Glutamatergic neuron (in vitro differentiated cells): ENCODE data around the gene XYLT1. TPM values are rescaled to one million over a fixed set of nuclear protein-coding genes. Genes with fewer than 3 reads are reported as not detected.

ENCODE experiments used
- DNase-seq: peaks from one replicate; pipeline ENCODE4 v3.0.0; 2022
- H3K27ac Mint-ChIP-seq: one replicate; pipeline ENCODE4 v1.8.0; 2020; ENCODE audit warnings: mild to moderate bottlenecking, mixed read lengths, inconsistent platforms; ENCODE audit not compliant: unreplicated experiment
- H3K27me3 Mint-ChIP-seq: one replicate; pipeline ENCODE4 v1.8.0; 2020; ENCODE audit warnings: mild to moderate bottlenecking, moderate library complexity, mixed read lengths, inconsistent platforms; ENCODE audit not compliant: unreplicated experiment
- H3K36me3 Mint-ChIP-seq: one replicate; pipeline ENCODE4 v1.8.0; 2020; ENCODE audit warnings: mild to moderate bottlenecking, mixed read lengths, inconsistent platforms; ENCODE audit not compliant: unreplicated experiment
- H3K4me1 Mint-ChIP-seq: one replicate; pipeline ENCODE4 v1.8.0; 2020; ENCODE audit warnings: mild to moderate bottlenecking, low read depth, mixed read lengths, inconsistent platforms; ENCODE audit not compliant: unreplicated experiment
- H3K4me3 Mint-ChIP-seq: one replicate; pipeline ENCODE4 v1.8.0; 2020; ENCODE audit warnings: mild to moderate bottlenecking, mixed read lengths, inconsistent platforms; ENCODE audit not compliant: unreplicated experiment
- H3K9me3 Mint-ChIP-seq: one replicate; pipeline ENCODE4 v1.8.0; 2020; ENCODE audit warnings: mild to moderate bottlenecking, moderate library complexity, mixed read lengths, inconsistent platforms; ENCODE audit not compliant: unreplicated experiment
- total RNA-seq: library from RNA; stranded (reverse); fragmentation: NEBNext Ultra II Directional; extraction: Animal tissue kit (Norgen Biotek cat#: 25700); gene quantifications from one replicate; pipeline ENCODE4 v1.2.1, GENCODE V29; 2021; ENCODE audit not compliant: unreplicated experiment
- TF ChIP-seq, protein P1 (sequence below): fragments of 200-600 bp; sonication (generic); IDR thresholded peaks from one replicate; pipeline ENCODE4 v1.5.0; 2021; ENCODE audit not compliant: partially characterized antibody, unreplicated experiment

The XYLT1 gene
- total RNA-seq, 1 donor from 2014 or later: 18.4 TPM

DNA sequence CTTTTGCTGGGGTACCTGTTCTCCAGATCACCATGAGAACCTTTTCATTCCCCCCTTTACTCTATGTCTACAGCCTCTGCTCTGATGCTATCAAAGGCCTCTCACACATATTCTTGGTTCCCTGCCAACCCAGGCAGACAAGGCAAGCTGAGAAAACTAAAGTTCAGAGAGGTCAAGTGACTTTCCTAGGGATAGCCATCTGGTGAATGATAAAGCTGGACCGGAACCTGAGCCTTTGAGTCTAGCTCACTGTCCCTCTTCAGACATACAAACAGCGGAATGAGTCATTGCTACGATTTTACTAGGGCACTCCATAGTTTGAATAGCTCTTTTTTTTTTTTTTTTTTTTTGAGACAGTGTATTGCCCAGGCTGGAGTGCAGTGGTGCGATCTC lies 73.3 kb downstream of the XYLT1 start:
- Mint-ChIP-seq H3K4me3 (no peak overlapping the region), H3K36me3 (no peaks in the 10 kb centered on the region), H3K9me3 (no peaks in the 10 kb centered on the region), H3K4me1 (peaks cover 26% of the 10 kb centered on the region), H3K27me3 (peaks cover 4% of the 10 kb centered on the region), H3K27ac (no peak overlapping the region)
- TF ChIP-seq, protein P1, sequence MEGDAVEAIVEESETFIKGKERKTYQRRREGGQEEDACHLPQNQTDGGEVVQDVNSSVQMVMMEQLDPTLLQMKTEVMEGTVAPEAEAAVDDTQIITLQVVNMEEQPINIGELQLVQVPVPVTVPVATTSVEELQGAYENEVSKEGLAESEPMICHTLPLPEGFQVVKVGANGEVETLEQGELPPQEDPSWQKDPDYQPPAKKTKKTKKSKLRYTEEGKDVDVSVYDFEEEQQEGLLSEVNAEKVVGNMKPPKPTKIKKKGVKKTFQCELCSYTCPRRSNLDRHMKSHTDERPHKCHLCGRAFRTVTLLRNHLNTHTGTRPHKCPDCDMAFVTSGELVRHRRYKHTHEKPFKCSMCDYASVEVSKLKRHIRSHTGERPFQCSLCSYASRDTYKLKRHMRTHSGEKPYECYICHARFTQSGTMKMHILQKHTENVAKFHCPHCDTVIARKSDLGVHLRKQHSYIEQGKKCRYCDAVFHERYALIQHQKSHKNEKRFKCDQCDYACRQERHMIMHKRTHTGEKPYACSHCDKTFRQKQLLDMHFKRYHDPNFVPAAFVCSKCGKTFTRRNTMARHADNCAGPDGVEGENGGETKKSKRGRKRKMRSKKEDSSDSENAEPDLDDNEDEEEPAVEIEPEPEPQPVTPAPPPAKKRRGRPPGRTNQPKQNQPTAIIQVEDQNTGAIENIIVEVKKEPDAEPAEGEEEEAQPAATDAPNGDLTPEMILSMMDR: no peak
- DNase-seq: no peak

DNA sequence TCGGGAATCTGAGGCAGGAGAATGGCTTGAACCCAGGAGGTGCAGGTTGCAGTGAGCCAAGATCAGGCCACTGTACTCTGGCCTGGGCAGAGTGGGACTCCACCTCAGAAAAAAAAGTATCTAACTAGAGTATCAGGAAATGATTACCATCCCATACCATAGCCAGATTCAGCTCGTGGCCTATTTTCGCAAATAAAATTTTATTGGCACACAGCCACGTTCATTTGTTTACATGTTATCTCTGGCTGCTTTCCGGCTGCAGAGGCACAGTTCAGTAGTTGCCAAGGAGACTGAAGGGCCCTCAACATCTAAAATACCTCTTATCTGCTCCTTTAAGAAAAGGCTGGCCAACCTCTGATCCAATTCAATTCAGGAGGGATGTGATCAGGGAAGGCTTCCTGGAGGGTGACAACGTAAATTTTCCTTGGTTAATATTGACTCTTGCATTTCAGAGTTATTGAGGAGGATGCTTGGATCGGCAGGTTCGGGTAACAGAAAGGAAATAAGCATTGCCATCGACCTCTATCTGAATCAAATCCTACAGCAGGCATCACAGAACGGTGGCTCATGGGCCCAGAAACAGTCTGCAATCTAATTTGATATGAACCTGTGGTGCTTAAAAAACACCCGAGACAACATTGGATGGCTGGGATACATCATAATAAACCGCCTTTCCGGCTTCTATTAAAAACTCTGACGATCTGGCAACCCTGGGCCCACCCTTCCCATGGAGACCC lies 73.8 kb downstream of the XYLT1 start:
- no peak for DNase-seq
- Mint-ChIP-seq H3K36me3 (no peaks in the 10 kb centered on the region), H3K27me3 (peaks cover 4% of the 10 kb centered on the region), H3K4me3 (no peak overlapping the region), H3K27ac (no peak overlapping the region), H3K9me3 (no peaks in the 10 kb centered on the region), H3K4me1 (peaks cover 31% of the 10 kb centered on the region)
- TF ChIP-seq, protein P1: no peak

DNA sequence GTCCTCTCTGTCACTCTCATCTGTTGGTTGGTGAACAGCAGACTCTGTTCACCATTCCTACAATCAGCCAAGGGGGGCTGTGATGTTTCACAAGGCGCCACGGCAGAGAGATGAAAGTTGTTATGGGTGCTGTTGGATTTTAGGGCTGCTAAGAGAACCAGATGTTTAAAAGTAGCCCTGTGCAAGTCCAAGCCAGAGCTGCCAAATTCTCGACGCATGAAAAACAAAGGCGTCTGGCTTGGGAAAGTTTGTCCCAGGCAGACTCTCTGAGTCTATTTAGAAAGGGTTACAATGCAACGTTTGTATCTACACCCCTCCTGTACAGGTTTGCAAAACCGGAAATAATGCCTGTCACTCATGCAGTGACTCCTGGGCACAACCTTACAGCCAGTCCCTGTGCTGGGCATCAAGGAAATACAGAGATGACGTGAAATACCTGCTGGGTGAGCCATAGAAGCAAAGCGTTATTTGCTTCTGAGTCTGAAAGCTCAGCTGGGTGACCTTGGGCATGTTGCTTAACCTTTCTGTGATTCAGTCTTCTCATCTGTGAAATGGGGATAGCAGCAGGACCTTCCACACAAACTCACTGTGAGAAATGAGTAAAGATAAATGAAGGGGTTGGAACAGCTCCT lies 74.8 kb downstream of the XYLT1 start:
- peaks cover 4% of the 10 kb centered on the region for H3K27me3 Mint-ChIP-seq
- no peak overlapping the region for H3K27ac Mint-ChIP-seq
- no peaks in the 10 kb centered on the region for H3K9me3 Mint-ChIP-seq
- H3K36me3 Mint-ChIP-seq: no peaks in the 10 kb centered on the region
- TF ChIP-seq, protein P1: no peak
- no peak overlapping the region for H3K4me3 Mint-ChIP-seq
- DNase-seq: no peak
- H3K4me1 Mint-ChIP-seq: peaks cover 34% of the 10 kb centered on the region

DNA sequence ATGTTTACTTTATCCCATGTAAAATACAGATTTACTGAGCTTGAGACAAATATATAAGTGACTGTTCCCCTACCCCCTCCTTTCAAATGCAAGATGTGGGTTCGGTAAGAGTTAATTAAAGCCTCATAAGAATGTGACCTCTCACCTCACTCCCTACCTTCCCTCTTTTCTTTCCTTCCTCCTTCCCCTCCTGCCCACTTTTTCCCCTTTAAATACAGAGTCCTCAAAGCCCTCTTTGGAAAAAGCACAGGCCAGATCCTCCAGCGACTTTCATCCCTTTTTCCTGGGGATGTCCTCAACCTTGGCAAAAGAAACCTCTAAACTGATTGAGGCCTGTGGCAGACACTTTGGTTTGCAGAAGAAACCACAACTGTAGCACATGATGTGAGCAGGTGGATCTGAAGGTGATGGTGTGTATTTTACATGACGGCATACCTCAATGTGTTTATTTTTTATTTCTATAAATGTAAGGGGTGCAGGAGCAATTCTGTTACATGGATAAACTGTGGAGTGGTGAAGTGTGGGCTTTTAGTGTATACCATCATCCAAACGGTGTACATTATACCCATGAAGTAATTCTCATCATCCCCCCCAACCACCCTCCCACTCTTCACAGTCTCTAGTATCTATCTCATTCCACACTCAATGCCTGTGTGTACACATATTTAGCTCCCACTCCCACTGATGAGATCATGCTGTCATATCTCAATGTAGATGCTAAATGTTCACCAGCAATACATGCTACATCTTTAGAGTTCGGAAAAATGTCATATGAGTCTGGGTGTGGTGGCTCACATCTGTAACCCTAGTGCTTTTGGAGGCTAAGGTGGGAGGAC lies 77.7 kb downstream of the XYLT1 start:
- Mint-ChIP-seq H3K27me3 (no peaks in the 10 kb centered on the region), H3K9me3 (no peaks in the 10 kb centered on the region), H3K4me3 (no peak overlapping the region), H3K36me3 (no peaks in the 10 kb centered on the region), H3K27ac (peak overlapping the region; percentile 31), H3K4me1 (peaks cover 30% of the 10 kb centered on the region)
- DNase-seq: no peak
- TF ChIP-seq, protein P1: no peak
